T-cell (primary cell): ENCODE data around the gene XAB2. TPM values are rescaled to one million over a fixed set of nuclear protein-coding genes. Genes with fewer than 3 reads are reported as not detected.
A peak's percentile ranks its signal among the peaks of the same experiment; 100 is the strongest.
"Not testable (repeated sequence)": the region's sequence is repeated elsewhere in the genome, so short reads cannot be mapped to it uniquely, and the experiment has no call there.

Source experiments
- ATAC-seq, 4 experiments: fragments of 200-7000 bp in 3 of 4; fragments of 150-1000 bp in 1 of 4; cut with Tn5 transposase; replicated peaks in 1 of 4; 1 replicate in 3 of 4; 2 replicates in 1 of 4; pipeline ENCODE4 v1.10.0; 2021; ENCODE audit warnings: moderate library complexity in 3 of 4, mild to moderate bottlenecking in 2 of 4, moderate number of reproducible peaks in 1 of 4
- CTCF ChIA-PET, 2 donors: fragments of 300-600 bp; sonication (Branson Sonifier 250); formaldehyde crosslinking; loops; one replicate each; lab custom pipeline; 2022; ENCODE audit warnings: antibody characterized with exemption in 2 of 2; lab: Charles Lee
- POLR2A ChIA-PET, 2 donors: fragments of 300-600 bp; sonication (Branson Sonifier 250); formaldehyde crosslinking; loops; one replicate each; lab custom pipeline; 2022; ENCODE audit warnings: antibody characterized with exemption in 2 of 2; lab: Charles Lee
- DNase-seq, 35 experiments: peaks; one replicate each; pipeline versions ENCODE4 v3.0.0 to v3.0.0-alpha.2; 2013 to 2023
- H3K27ac ChIP-seq: one replicate; pipeline ENCODE4 v1.5.1; 2013; ENCODE audit warnings: low read length
- H3K27me3 ChIP-seq, 2 experiments: replicated peaks in 1 of 2; 1 replicate in 1 of 2; 2 replicates in 1 of 2; pipeline versions ENCODE4 v1.6.1 to v1.7.0; 2013; ENCODE audit warnings: low read length in 1 of 2, mixed read lengths in 1 of 2; ENCODE audit not compliant: control insufficient read depth in 2 of 2, insufficient read depth in 2 of 2; ENCODE audit errors: extremely low read depth in 1 of 2
- H3K36me3 ChIP-seq, 2 donors: 1 replicate in 1 of 2; 2 replicates in 1 of 2; pipeline versions ENCODE4 v1.6.1 to v1.7.0; 2013; ENCODE audit warnings: low read length in 1 of 2; ENCODE audit not compliant: control insufficient read depth in 2 of 2, insufficient read depth in 1 of 2; ENCODE audit errors: extremely low read depth in 1 of 2
- H3K4me1 ChIP-seq, 2 experiments: 1 replicate in 1 of 2; 2 replicates in 1 of 2; pipeline versions ENCODE4 v1.6.1 to v1.7.0; 2013; ENCODE audit warnings: low read length in 2 of 2, mixed read lengths in 1 of 2; ENCODE audit not compliant: insufficient read depth in 2 of 2, control insufficient read depth in 1 of 2; ENCODE audit errors: extremely low read depth in 1 of 2
- H3K4me3 ChIP-seq, 2 donors: 1 replicate in 1 of 2; 2 replicates in 1 of 2; pipeline versions ENCODE4 v1.5.1 to v1.7.0; 2013; ENCODE audit warnings: mild to moderate bottlenecking in 2 of 2, low read length in 1 of 2, moderate library complexity in 1 of 2; ENCODE audit not compliant: control insufficient read depth in 1 of 2; ENCODE audit errors: extremely low read depth in 1 of 2
- H3K9me3 ChIP-seq: 2 replicates; pipeline ENCODE4 v1.7.0; 2013
- H3K27ac Mint-ChIP-seq, 2 donors: one replicate each; pipeline ENCODE4 v1.8.0; 2020 to 2021; ENCODE audit warnings: mild to moderate bottlenecking in 2 of 2, mixed read lengths in 2 of 2
- H3K27me3 Mint-ChIP-seq, 2 donors: one replicate each; pipeline ENCODE4 v1.8.0; 2021 to 2022; ENCODE audit warnings: mixed read lengths in 2 of 2
- H3K36me3 Mint-ChIP-seq: one replicate; pipeline ENCODE4 v1.8.0; 2021; ENCODE audit warnings: mixed read lengths
- H3K4me1 Mint-ChIP-seq, 3 donors: one replicate each; pipeline ENCODE4 v1.8.0; 2020 to 2022; ENCODE audit warnings: mixed read lengths in 3 of 3, mild to moderate bottlenecking in 1 of 3
- H3K4me3 Mint-ChIP-seq, 3 donors: one replicate each; pipeline ENCODE4 v1.8.0; 2020 to 2022; ENCODE audit warnings: mild to moderate bottlenecking in 3 of 3, mixed read lengths in 3 of 3, moderate library complexity in 3 of 3
- H3K9me3 Mint-ChIP-seq, 3 donors: one replicate each; pipeline ENCODE4 v1.8.0; 2020 to 2022; ENCODE audit warnings: mixed read lengths in 3 of 3
- WGBS: methylation state at CpG from one replicate; pipeline ENCODE4 v1.1.5; 2013; ENCODE audit warnings: missing lambda C conversion rate; ENCODE audit not compliant: insufficient coverage; 5-methylcytosine and 5-hydroxymethylcytosine counted together
- total RNA-seq, 35 experiments: library from RNA in 6 of 35; stranded (reverse) in 6 of 35; fragments of 120-200 nt in 1 of 35; gene quantifications; one replicate each; pipeline versions ENCODE4 v1.2.1 to v1.2.4 and lab custom pipeline; 2013 to 2026

Gene XAB2
- total RNA-seq, 5 donors from 2014 or later (not counting 1 experiment from before 2014, with no cell fraction given) = 59.9 to 82.6 (median 78.1) TPM

DNA sequence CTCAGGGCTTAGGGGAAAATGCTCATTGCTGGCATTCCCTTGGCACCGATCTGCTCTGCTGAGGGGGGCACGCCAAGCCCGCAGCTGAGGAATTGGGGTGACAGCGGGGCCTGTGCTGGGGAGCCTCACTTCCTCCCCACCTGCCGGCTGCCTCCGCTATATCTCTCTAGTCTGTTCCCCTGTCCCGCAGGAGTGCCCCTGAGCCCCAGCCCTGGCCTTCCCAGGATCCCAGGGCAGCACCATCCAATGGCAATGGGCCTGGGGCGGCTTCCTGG is 17.0 kb upstream of the XAB2 start:
- POLR2A ChIA-PET = no interaction called here
- WGBS = 82% methylated on average over 8 of the region's 8 CpGs
- Histone ChIP-seq H3K9me3 (no peaks in the 10 kb centered on the region), H3K27me3 (peaks cover 0 to 7% of the 10 kb centered on the region in 2 experiments), H3K27ac (no peak overlapping the region), H3K4me3 (no peak overlapping the region), H3K4me1 (no peaks in the 10 kb centered on the region), H3K36me3 (peaks cover 11 to 30% of the 10 kb centered on the region in 2 donors)
- CTCF ChIA-PET = no interaction called here
- no peak overlapping the region for H3K4me3 Mint-ChIP-seq
- no peak for ATAC-seq
- H3K27me3 Mint-ChIP-seq = no peaks in the 10 kb centered on the region
- H3K27ac Mint-ChIP-seq = no peak overlapping the region
- H3K4me1 Mint-ChIP-seq = no peaks in the 10 kb centered on the region
- peaks cover 5% of the 10 kb centered on the region for H3K36me3 Mint-ChIP-seq
- DNase-seq = no peak
- H3K9me3 Mint-ChIP-seq = no peaks in the 10 kb centered on the region

DNA sequence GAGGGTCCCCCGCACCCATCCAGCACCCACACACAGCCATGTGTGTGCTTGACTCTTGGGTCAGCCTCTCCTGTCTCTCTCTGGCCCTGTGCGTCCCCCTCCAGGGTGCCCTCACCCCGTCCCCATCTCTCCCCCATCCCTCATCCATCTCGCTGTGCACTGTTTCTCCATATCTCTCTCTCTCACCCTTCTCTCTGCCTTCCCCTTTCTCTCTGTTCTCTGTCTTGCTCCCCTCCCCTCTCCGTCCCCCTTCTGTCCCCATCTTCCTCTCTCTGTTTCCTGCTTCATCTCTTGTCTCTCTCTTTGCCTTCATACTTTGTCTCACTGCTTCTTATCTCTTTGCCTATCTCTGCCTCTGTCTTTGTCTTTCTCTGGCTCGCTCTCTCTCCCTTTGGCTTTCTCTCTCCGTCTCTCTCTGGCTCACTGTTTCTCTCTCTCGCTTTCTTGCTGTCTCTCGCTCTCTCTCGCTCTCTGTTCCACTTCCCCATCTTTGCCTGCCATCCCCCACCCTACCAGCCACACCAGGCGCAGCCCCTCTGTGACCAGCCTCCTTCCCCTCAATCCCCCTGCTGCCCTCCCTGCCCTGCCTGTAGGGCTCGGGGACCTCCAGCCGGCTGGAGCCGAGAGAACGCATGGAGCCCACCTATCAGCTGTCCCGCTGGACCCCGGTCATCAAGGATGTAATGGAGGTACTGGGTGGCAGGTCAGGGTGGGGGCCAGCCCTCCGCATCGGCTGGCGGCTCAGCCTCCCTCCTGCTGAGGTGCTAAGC is 16.5 kb upstream of the XAB2 start:
- no peak overlapping the region for H3K4me3 ChIP-seq
- no peaks in the 10 kb centered on the region for H3K9me3 ChIP-seq
- H3K9me3 Mint-ChIP-seq = no peaks in the 10 kb centered on the region
- no peak overlapping the region for H3K4me3 Mint-ChIP-seq
- no peaks in the 10 kb centered on the region for H3K4me1 ChIP-seq
- peaks cover 0 to 2% of the 10 kb centered on the region in 2 experiments for H3K27me3 ChIP-seq
- H3K27ac Mint-ChIP-seq = no peak overlapping the region
- no peak for ATAC-seq
- peaks cover 5% of the 10 kb centered on the region for H3K36me3 Mint-ChIP-seq
- 86% methylated on average over 16 of the region's 20 CpGs for WGBS
- H3K36me3 ChIP-seq = peaks cover 14 to 30% of the 10 kb centered on the region in 2 donors
- CTCF ChIA-PET = no interaction called here
- H3K27ac ChIP-seq = no peak overlapping the region
- POLR2A ChIA-PET = no interaction called here
- H3K27me3 Mint-ChIP-seq = no peaks in the 10 kb centered on the region
- no peaks in the 10 kb centered on the region for H3K4me1 Mint-ChIP-seq
- DNase-seq = no peak

DNA sequence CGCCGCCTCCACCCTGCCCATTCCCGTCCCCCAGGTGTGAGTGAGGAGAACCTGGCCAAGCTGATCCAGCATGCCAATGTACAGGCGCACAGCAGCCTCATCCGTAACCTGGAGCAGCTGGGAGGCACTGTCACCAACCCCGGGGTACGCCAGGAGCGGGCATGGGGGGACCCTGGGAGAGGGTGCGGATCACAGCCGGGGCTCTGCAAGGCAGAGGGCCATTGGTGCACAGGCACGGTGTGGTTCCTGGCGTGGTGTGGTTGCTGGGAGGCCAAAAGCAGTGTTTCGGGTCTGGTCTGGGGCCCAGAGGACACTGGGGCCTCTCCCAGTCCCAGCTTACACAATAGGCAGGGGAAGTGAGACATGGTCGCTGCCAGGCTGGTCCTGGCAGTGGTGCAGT is 15.8 kb upstream of the XAB2 start:
- H3K9me3 Mint-ChIP-seq = no peaks in the 10 kb centered on the region
- CTCF ChIA-PET = no interaction called here
- H3K27me3 Mint-ChIP-seq = no peaks in the 10 kb centered on the region
- Histone ChIP-seq H3K4me1 (peaks cover 0 to under 1% of the 10 kb centered on the region in 2 experiments), H3K4me3 (no peak overlapping the region), H3K27me3 (peaks cover 0 to 2% of the 10 kb centered on the region in 2 experiments), H3K9me3 (no peaks in the 10 kb centered on the region), H3K36me3 (peaks cover 14 to 37% of the 10 kb centered on the region in 2 donors), H3K27ac (no peak overlapping the region)
- H3K36me3 Mint-ChIP-seq = peaks cover 7% of the 10 kb centered on the region
- DNase-seq (no peak), ATAC-seq (no peak)
- 95% methylated on average over 10 of the region's 14 CpGs for WGBS
- POLR2A ChIA-PET = no interaction called here
- H3K4me3 Mint-ChIP-seq = no peak overlapping the region
- H3K27ac Mint-ChIP-seq = no peak overlapping the region
- H3K4me1 Mint-ChIP-seq = peaks cover 1 to 3% (median 2%) of the 10 kb centered on the region in 3 donors

DNA sequence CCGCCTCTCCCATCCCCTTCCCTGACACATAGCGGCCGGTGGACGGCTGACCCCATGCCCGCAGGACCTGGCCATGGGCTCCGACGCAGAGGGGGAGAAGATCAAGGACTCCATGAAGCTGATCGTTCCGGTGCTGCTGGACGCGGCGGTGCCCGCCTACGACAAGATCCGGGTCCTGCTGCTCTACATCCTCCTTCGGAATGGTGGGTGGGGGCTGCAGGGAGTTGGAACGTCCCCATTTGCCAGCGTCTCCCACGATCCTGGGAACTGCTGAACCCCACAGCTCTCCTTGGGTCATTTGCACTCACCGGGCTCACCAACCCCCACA is 15.2 kb upstream of the XAB2 start:
- Histone ChIP-seq H3K27me3 (peaks cover 0 to 2% of the 10 kb centered on the region in 2 experiments), H3K4me3 (no peak overlapping the region), H3K36me3 (peaks cover 14 to 38% of the 10 kb centered on the region in 2 donors), H3K27ac (no peak overlapping the region), H3K4me1 (peaks cover 0 to 7% of the 10 kb centered on the region in 2 experiments), H3K9me3 (no peaks in the 10 kb centered on the region)
- peaks cover 14% of the 10 kb centered on the region for H3K36me3 Mint-ChIP-seq
- H3K27me3 Mint-ChIP-seq = no peaks in the 10 kb centered on the region
- no peak overlapping the region for H3K27ac Mint-ChIP-seq
- no peak overlapping the region for H3K4me3 Mint-ChIP-seq
- CTCF ChIA-PET = interaction anchor here in 1 of 2 donors (0.6 kb wide), 1 partner anchor 1437 kb away, joined by 6 read pairs; no protein-coding TSS in a partner anchor
- POLR2A ChIA-PET = no interaction called here
- H3K9me3 Mint-ChIP-seq = no peaks in the 10 kb centered on the region
- DNase-seq (no peak), ATAC-seq (no peak)
- peaks cover 8 to 10% (median 9%) of the 10 kb centered on the region in 3 donors for H3K4me1 Mint-ChIP-seq
- 98% methylated on average over 12 of the region's 20 CpGs for WGBS

DNA sequence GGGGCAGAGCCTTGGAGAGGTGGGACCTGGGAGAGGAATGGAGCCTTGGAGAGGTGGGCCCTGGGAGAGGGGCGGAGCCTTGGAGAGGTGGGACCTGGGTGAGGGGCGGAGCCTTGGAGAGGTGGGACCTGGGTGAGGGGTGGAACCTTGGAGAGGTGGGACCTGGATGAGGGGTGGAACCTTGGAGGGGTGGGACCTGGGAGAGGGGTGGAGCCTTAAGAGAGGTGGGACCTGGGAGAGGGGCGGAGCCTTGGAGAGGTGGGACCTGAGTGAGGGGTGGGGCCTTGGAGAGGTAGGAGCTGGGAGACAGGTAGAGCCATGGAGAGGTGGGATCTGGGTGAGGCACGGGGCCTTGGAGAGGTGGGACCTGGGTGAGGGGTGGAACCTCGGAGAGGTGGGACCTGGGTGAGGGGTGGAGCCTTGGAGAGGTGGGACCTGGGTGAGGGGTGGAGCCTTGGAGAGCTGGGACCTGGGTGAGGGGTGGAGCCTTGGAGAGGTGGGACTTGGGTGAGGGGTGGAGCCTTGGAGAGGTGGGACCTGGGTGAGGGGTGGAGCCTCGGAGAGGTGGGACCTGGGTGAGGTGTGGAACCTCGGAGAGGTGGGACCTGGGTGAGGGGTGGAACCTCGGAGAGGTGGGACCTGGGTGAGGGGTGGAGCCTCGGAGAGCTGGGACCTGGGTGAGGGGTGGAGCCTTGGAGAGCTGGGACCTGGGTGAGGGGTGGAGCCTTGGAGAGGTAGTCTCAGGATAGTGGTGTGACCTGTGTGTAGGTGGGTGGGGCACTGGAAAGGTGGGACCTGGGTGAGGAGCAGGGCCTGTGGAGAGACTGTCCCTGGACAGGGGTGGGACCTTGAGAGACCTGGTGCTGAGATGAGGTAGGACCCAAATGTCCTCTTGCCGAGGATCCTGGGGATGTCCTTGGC is 14.5 kb upstream of the XAB2 start:
- H3K27ac Mint-ChIP-seq, H3K9me3 ChIP-seq, H3K4me3 Mint-ChIP-seq, H3K4me3 ChIP-seq, H3K9me3 Mint-ChIP-seq, POLR2A ChIA-PET, H3K27me3 Mint-ChIP-seq, H3K27me3 ChIP-seq, H3K27ac ChIP-seq: not testable (repeated sequence)
- CTCF ChIA-PET = interaction anchor here in 1 of 2 donors (0.6 kb wide), 1 partner anchor 1436 kb away, joined by 6 read pairs; no protein-coding TSS in a partner anchor
- Mint-ChIP-seq H3K4me1 (peaks cover 14 to 16% (median 15%) of the 10 kb centered on the region in 3 donors), H3K36me3 (peaks cover 16% of the 10 kb centered on the region)
- peaks cover 0 to 13% of the 10 kb centered on the region in 2 experiments for H3K4me1 ChIP-seq
- H3K36me3 ChIP-seq = peaks cover 14 to 39% of the 10 kb centered on the region in 2 donors
- DNase-seq (peak in 3 of 35 experiments; percentile 0 to 45 (median 20)), ATAC-seq (peak in 1 of 4 experiments; percentile 17)
- WGBS = 87% methylated on average over 9 of the region's 10 CpGs

DNA sequence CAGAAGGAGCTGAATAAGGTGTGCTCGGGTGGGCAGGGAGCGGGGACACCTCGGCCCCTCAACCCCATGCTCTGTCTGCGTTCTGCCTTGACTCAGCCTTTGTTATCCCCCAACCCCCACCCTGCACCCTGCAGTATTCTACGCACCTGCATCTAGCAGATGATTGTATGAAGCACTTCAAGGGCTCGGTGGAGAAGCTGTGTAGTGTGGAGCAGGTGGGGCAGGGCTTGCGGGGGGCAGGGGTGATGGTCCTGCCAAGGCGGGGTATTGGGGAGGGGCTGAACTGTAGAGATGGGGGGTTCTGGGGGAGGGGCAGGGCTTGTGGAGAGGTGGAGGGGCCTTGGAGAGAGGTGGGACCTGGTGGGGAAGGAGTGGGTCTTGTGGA is 13.7 kb upstream of the XAB2 start:
- H3K4me1 ChIP-seq = peaks cover 0 to 20% of the 10 kb centered on the region in 2 experiments
- H3K4me3 ChIP-seq = no peak overlapping the region
- no peak overlapping the region for H3K4me3 Mint-ChIP-seq
- ChIA-PET POLR2A (no interaction called here), CTCF (no interaction called here)
- DNase-seq (no peak), ATAC-seq (no peak)
- peaks cover 19 to 22% (median 21%) of the 10 kb centered on the region in 3 donors for H3K4me1 Mint-ChIP-seq
- H3K36me3 ChIP-seq = peaks cover 14 to 39% of the 10 kb centered on the region in 2 donors
- no peak overlapping the region for H3K27ac Mint-ChIP-seq
- no peaks in the 10 kb centered on the region for H3K27me3 Mint-ChIP-seq
- peaks cover 17% of the 10 kb centered on the region for H3K36me3 Mint-ChIP-seq
- no peak overlapping the region for H3K27ac ChIP-seq
- H3K9me3 Mint-ChIP-seq = no peaks in the 10 kb centered on the region
- peaks cover 0 to 2% of the 10 kb centered on the region in 2 experiments for H3K27me3 ChIP-seq
- WGBS = 83% methylated on average over 2 of the region's 8 CpGs
- H3K9me3 ChIP-seq = no peaks in the 10 kb centered on the region
